GM08714 (cell line): Measurements from ENCODE around the gene KIF17.

Experiments
- H3K4me3 ChIP-seq: fragments of 200-500 bp; sonication (Bioruptor generic); 2 replicates; pipeline ENCODE4 v1.5.1; 2014; ENCODE audit warnings: mild to moderate bottlenecking, low read length, inconsistent platforms
- ZNF274 ChIP-seq: IDR thresholded peaks from 2 replicates; pipeline ENCODE4 v1.6.1; 2012; ENCODE audit warnings: mild to moderate bottlenecking, low read depth, low read length

KIF17 gene

GRCh38 chr1:20634065-20634593 lies 83.7 kb downstream of the KIF17 start:
- H3K4me3 ChIP-seq, result peak overlapping the region; percentile 92
- no peak for TF ChIP-seq ZNF274

GRCh38 chr1:20633190-20634064 lies 84.4 kb downstream of the KIF17 start, which contains the start of gene PINK1:
Gene PINK1, plus strand, starts transcription at chr1:20633458. Its CDS starts 91 bp downstream, at chr1:20633549.
- no peak for TF ChIP-seq ZNF274
- peak within 1 kb of the TSS; percentile 92 for H3K4me3 ChIP-seq

GRCh38 chr1:20632386-20632785 lies 85.4 kb downstream of the KIF17 start:
- TF ChIP-seq ZNF274, result no peak
- no peak overlapping the region for H3K4me3 ChIP-seq

- no peak overlapping the region for H3K4me3 ChIP-seq
- no peak for TF ChIP-seq ZNF274
Measured at GRCh38 chr1:20630729-20631128, 87.1 kb downstream of the KIF17 start.

- TF ChIP-seq ZNF274, result no peak
- no peak overlapping the region for H3K4me3 ChIP-seq
Measured at GRCh38 chr1:20626524-20626923, 91.3 kb downstream of the KIF17 start.

GRCh38 chr1:20626098-20626427 lies 91.7 kb downstream of the KIF17 start:
- no peak for TF ChIP-seq ZNF274
- H3K4me3 ChIP-seq, result no peak overlapping the region

GRCh38 chr1:20625176-20626097 lies 92.4 kb downstream of the KIF17 start:
- TF ChIP-seq ZNF274, result no peak
- no peak overlapping the region for H3K4me3 ChIP-seq

- no peak for TF ChIP-seq ZNF274
Measured at GRCh38 chr1:20624709-20625108, 93.1 kb downstream of the KIF17 start.

GRCh38 chr1:20621012-20621411 lies 96.8 kb downstream of the KIF17 start:
- no peak overlapping the region for H3K4me3 ChIP-seq
- no peak for TF ChIP-seq ZNF274

More at GRCh38 chr1:20624709-20625108, 93.1 kb downstream of the KIF17 start:
- H3K4me3 ChIP-seq, result no peak overlapping the region

GRCh38 chr1:20619999-20620398 lies 97.8 kb downstream of the KIF17 start:
- TF ChIP-seq ZNF274, result no peak
- no peak overlapping the region for H3K4me3 ChIP-seq

GRCh38 chr1:20618550-20618949 lies 99.3 kb downstream of the KIF17 start:
- H3K4me3 ChIP-seq, result no peak overlapping the region
- no peak for TF ChIP-seq ZNF274

- TF ChIP-seq ZNF274, result no peak
- H3K4me3 ChIP-seq, result no peak overlapping the region
Measured at GRCh38 chr1:20616847-20617487, 100.8 kb downstream of the KIF17 start.

- TF ChIP-seq ZNF274, result no peak
- no peak overlapping the region for H3K4me3 ChIP-seq
Measured at GRCh38 chr1:20615946-20616846, 101.6 kb downstream of the KIF17 start.
